Measurements from ENCODE around the gene GREM2.

DNA sequence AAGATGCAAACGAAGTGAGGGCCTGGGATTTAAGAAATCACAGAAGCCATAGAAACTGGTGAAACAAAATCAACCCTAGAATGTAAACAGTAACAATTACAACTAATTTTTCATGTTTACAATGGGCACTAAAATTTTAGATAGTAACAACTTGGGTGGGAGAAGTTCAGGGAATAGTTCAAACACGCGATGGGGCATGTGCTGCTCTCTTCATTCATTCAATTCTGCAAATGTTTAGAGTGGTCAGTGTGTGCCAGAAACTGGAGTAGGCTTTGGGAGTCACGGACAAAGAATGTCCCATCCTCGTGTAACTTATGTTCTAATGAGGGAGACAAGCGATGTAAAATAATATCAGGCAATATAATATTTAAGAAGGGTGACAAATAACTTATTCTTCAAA is 133.4 kb downstream of the GREM2 start:
- TF ChIP-seq POLR2AphosphoS5 (IDR thresholded peaks at IDR 0.05; ENCODE audit: insufficient read depth, low read depth, low read length), result no peak
- TF ChIP-seq, protein P1, sequence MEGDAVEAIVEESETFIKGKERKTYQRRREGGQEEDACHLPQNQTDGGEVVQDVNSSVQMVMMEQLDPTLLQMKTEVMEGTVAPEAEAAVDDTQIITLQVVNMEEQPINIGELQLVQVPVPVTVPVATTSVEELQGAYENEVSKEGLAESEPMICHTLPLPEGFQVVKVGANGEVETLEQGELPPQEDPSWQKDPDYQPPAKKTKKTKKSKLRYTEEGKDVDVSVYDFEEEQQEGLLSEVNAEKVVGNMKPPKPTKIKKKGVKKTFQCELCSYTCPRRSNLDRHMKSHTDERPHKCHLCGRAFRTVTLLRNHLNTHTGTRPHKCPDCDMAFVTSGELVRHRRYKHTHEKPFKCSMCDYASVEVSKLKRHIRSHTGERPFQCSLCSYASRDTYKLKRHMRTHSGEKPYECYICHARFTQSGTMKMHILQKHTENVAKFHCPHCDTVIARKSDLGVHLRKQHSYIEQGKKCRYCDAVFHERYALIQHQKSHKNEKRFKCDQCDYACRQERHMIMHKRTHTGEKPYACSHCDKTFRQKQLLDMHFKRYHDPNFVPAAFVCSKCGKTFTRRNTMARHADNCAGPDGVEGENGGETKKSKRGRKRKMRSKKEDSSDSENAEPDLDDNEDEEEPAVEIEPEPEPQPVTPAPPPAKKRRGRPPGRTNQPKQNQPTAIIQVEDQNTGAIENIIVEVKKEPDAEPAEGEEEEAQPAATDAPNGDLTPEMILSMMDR (IDR thresholded peaks at IDR 0.05; ENCODE audit: extremely low read depth in 1 of 2, insufficient read depth in 1 of 2, low read depth in 1 of 2, low read length in 2 of 2), result no peak
- no peak for TF ChIP-seq EZH2 (IDR thresholded peaks at IDR 0.05; ENCODE audit: borderline replicate concordance, low read depth, low read length, severe bottlenecking)
- TF ChIP-seq, protein P2, sequence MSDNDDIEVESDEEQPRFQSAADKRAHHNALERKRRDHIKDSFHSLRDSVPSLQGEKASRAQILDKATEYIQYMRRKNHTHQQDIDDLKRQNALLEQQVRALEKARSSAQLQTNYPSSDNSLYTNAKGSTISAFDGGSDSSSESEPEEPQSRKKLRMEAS (IDR thresholded peaks at IDR 0.05; ENCODE audit: insufficient read depth, insufficient read length), result no peak
